GM23338 (cell line): ENCODE results near the gene C16orf82. TPM values are rescaled to one million over a fixed set of nuclear protein-coding genes. Genes with fewer than 3 reads are reported as not detected.

Experiments
- ATAC-seq: fragments of 200-7000 bp; cut with Tn5 transposase; 3 replicates; pipeline ENCODE4 v1.9.1; 2020
- DNase-seq: peaks from one replicate; pipeline ENCODE4 v3.0.0-alpha.2; 2015; ENCODE audit warnings: low spot score
- H2AFZ ChIP-seq: fragments of 200-600 bp; sonication (generic); 2 replicates; pipeline ENCODE4 v1.8.0; 2016; ENCODE audit warnings: antibody characterized with exemption, mild to moderate bottlenecking, moderate library complexity
- H3F3A ChIP-seq: fragments of 200-600 bp; sonication (generic); replicated peaks from 2 replicates; pipeline ENCODE4 v1.8.0; 2017; ENCODE audit warnings: antibody characterized with exemption, mixed run types, low read depth
- H3K27ac ChIP-seq: fragments of 200-600 bp; sonication (generic); 2 replicates; pipeline ENCODE4 v1.6.1; 2016; ENCODE audit warnings: low read depth
- H3K27me3 ChIP-seq: fragments of 200-600 bp; sonication (generic); 2 replicates; pipeline ENCODE4 v1.8.0; 2016; ENCODE audit warnings: mild to moderate bottlenecking, mixed run types, moderate library complexity; ENCODE audit not compliant: insufficient read depth
- H3K36me3 ChIP-seq: fragments of 200-600 bp; sonication (generic); 2 replicates; pipeline ENCODE4 v1.8.0; 2016; ENCODE audit warnings: mild to moderate bottlenecking; ENCODE audit not compliant: insufficient read depth
- H3K4me1 ChIP-seq: fragments of 200-600 bp; sonication (generic); 2 replicates; pipeline ENCODE4 v1.8.0; 2016; ENCODE audit warnings: mild to moderate bottlenecking, moderate library complexity; ENCODE audit not compliant: insufficient read depth
- H3K4me2 ChIP-seq: fragments of 200-600 bp; sonication (generic); 2 replicates; pipeline ENCODE4 v1.7.1; 2017; ENCODE audit warnings: mixed run types
- H3K4me3 ChIP-seq: fragments of 200-600 bp; sonication (generic); 2 replicates; pipeline ENCODE4 v1.6.1; 2016; ENCODE audit warnings: mixed run types
- H3K79me2 ChIP-seq: fragments of 200-600 bp; sonication (generic); replicated peaks from 2 replicates; pipeline ENCODE4 v1.8.0; 2017; ENCODE audit warnings: mild to moderate bottlenecking; ENCODE audit not compliant: insufficient read depth
- H3K9me2 ChIP-seq: fragments of 200-600 bp; sonication (generic); 2 replicates; pipeline ENCODE4 v1.8.0; 2017; ENCODE audit not compliant: insufficient read depth
- H4K20me1 ChIP-seq: fragments of 200-600 bp; sonication (generic); replicated peaks from 2 replicates; pipeline ENCODE4 v1.8.0; 2017; ENCODE audit warnings: mild to moderate bottlenecking; ENCODE audit not compliant: insufficient read depth
- H3K27ac Mint-ChIP-seq: 2 replicates; pipeline ENCODE4 v1.8.0; 2020; ENCODE audit warnings: inconsistent platforms, mild to moderate bottlenecking, moderate library complexity, mixed read lengths
- H3K27me3 Mint-ChIP-seq: 3 replicates; pipeline ENCODE4 v1.8.0; 2022; ENCODE audit warnings: low read depth, mild to moderate bottlenecking, moderate library complexity, mixed read lengths, inconsistent platforms; ENCODE audit not compliant: insufficient read depth, poor library complexity
- H3K36me3 Mint-ChIP-seq: 3 replicates; pipeline ENCODE4 v1.8.0; 2021; ENCODE audit warnings: low read depth, mild to moderate bottlenecking, inconsistent platforms, moderate library complexity, mixed read lengths
- H3K4me1 Mint-ChIP-seq: 3 replicates; pipeline ENCODE4 v1.8.0; 2020; ENCODE audit warnings: mild to moderate bottlenecking, inconsistent platforms, mixed read lengths
- H3K4me3 Mint-ChIP-seq: 3 replicates; pipeline ENCODE4 v1.8.0; 2021; ENCODE audit warnings: moderate library complexity, mild to moderate bottlenecking, inconsistent platforms, mixed read lengths
- H3K9me3 Mint-ChIP-seq: 3 replicates; pipeline ENCODE4 v1.8.0; 2020; ENCODE audit warnings: moderate library complexity, mild to moderate bottlenecking, inconsistent platforms, mixed read lengths
- CREB1 ChIP-seq: fragments of 250-450 bp; sonication (Bioruptor Pico); IDR thresholded peaks from 2 replicates; pipeline ENCODE4 v1.5.0; 2020; ENCODE audit warnings: low read depth, mild to moderate bottlenecking, moderate library complexity
- EZH2 ChIP-seq: fragments of 200-600 bp; sonication (generic); IDR thresholded peaks from one replicate; pipeline ENCODE4 v1.8.0; 2017; ENCODE audit warnings: antibody characterized with exemption, mild to moderate bottlenecking, low read depth; ENCODE audit not compliant: unreplicated experiment
- EZH2phosphoT487 ChIP-seq: fragments of 200-600 bp; sonication (generic); IDR thresholded peaks from one replicate; pipeline ENCODE4 v1.8.1; 2018; ENCODE audit warnings: antibody characterized with exemption; ENCODE audit not compliant: unreplicated experiment
- ZNF331 ChIP-seq: fragments of 250-450 bp; sonication (Bioruptor Pico); IDR thresholded peaks from 2 replicates; pipeline ENCODE4 v1.5.0; 2020; ENCODE audit warnings: low read depth, mild to moderate bottlenecking, moderate library complexity
- polyA plus RNA-seq: library from polyadenylated mRNA; unstranded; fragments of >200 nt; fragmentation: Nextera tagmentation; extraction: Ambion mirVana; gene quantifications from 2 replicates; pipeline ENCODE4 v1.2.1, GENCODE V29; 2016
- total RNA-seq: library from RNA; depleted of rRNA; stranded (reverse); fragments of >200 nt; shearing (Covaris generic); gene quantifications from 2 replicates; pipeline ENCODE4 v1.2.3, GENCODE V29; 2014
- TF ChIP-seq, protein P1 (sequence below): IDR thresholded peaks from 2 replicates; pipeline ENCODE4 v1.6.1; 2016; ENCODE audit warnings: antibody characterized with exemption
- TF ChIP-seq, protein P2 (sequence below), 2 experiments: fragments of 200-600 bp in 1 of 2; sonication (generic) in 1 of 2; conservative IDR thresholded peaks; 2 replicates each; pipeline versions ENCODE4 v1.5.1 to v1.6.1; 2016 to 2017; ENCODE audit warnings: antibody characterized with exemption in 2 of 2, low read depth in 2 of 2, mild to moderate bottlenecking in 2 of 2, moderate library complexity in 1 of 2

The C16orf82 gene
- total and polyA plus RNA-seq, 2 experiments from 2014 or later, result not detected

DNA sequence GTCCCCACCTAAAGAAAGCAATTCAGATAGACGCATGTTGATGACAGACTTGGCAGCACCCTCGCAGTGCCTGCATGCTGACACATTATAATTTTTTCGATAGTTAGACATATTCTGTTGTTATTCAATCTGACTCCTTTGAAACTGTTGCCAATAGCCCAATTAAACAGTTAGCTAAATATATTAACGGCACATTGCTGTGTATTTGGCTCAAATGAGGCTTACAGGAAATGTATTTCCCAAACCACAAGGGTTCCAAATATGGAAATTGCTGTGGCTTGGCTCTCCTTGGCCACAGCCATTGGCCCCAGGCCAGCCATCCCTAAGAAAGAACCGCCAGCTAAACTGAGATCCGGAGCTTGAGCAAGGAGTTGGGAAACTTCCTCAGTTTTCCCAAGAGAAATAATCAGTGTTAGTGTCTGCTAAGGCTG is 31.1 kb downstream of the C16orf82 start:
- peaks cover 3% of the 10 kb centered on the region for H3K27me3 Mint-ChIP-seq
- no peaks in the 10 kb centered on the region for H3K36me3 ChIP-seq
- no peak overlapping the region for H3K4me3 ChIP-seq
- no peaks in the 10 kb centered on the region for H3F3A ChIP-seq
- H4K20me1 ChIP-seq, result no peaks in the 10 kb centered on the region
- peaks cover 3% of the 10 kb centered on the region; the same call in 2 of the 3 replicates for H3K36me3 Mint-ChIP-seq
- no peaks in the 10 kb centered on the region for H3K4me1 ChIP-seq
- H3K9me2 ChIP-seq, result no peaks in the 10 kb centered on the region
- H3K4me3 Mint-ChIP-seq, result no peak overlapping the region
- no peak overlapping the region for H2AFZ ChIP-seq
- H3K27me3 ChIP-seq, result no peaks in the 10 kb centered on the region
- TF ChIP-seq ZNF331 (CRISPR knock-in tag) (no peak), EZH2 (no peak), EZH2phosphoT487 (no peak), CREB1 (no peak)
- TF ChIP-seq, protein P1, sequence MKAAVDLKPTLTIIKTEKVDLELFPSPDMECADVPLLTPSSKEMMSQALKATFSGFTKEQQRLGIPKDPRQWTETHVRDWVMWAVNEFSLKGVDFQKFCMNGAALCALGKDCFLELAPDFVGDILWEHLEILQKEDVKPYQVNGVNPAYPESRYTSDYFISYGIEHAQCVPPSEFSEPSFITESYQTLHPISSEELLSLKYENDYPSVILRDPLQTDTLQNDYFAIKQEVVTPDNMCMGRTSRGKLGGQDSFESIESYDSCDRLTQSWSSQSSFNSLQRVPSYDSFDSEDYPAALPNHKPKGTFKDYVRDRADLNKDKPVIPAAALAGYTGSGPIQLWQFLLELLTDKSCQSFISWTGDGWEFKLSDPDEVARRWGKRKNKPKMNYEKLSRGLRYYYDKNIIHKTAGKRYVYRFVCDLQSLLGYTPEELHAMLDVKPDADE, result no peak
- TF ChIP-seq, protein P2, sequence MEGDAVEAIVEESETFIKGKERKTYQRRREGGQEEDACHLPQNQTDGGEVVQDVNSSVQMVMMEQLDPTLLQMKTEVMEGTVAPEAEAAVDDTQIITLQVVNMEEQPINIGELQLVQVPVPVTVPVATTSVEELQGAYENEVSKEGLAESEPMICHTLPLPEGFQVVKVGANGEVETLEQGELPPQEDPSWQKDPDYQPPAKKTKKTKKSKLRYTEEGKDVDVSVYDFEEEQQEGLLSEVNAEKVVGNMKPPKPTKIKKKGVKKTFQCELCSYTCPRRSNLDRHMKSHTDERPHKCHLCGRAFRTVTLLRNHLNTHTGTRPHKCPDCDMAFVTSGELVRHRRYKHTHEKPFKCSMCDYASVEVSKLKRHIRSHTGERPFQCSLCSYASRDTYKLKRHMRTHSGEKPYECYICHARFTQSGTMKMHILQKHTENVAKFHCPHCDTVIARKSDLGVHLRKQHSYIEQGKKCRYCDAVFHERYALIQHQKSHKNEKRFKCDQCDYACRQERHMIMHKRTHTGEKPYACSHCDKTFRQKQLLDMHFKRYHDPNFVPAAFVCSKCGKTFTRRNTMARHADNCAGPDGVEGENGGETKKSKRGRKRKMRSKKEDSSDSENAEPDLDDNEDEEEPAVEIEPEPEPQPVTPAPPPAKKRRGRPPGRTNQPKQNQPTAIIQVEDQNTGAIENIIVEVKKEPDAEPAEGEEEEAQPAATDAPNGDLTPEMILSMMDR (conservative IDR thresholded peaks at IDR 0.05; ENCODE audit: low read depth in 2 of 2), result no peak
- no peak overlapping the region for H3K4me2 ChIP-seq
- no peak for ATAC-seq
- no peak overlapping the region for H3K27ac Mint-ChIP-seq
- no peaks in the 10 kb centered on the region for H3K79me2 ChIP-seq
- H3K9me3 Mint-ChIP-seq, result peaks cover 70% of the 10 kb centered on the region
- no peaks in the 10 kb centered on the region; the same call in 2 of the 3 replicates for H3K4me1 Mint-ChIP-seq
- no peak overlapping the region for H3K27ac ChIP-seq
- no peak for DNase-seq

DNA sequence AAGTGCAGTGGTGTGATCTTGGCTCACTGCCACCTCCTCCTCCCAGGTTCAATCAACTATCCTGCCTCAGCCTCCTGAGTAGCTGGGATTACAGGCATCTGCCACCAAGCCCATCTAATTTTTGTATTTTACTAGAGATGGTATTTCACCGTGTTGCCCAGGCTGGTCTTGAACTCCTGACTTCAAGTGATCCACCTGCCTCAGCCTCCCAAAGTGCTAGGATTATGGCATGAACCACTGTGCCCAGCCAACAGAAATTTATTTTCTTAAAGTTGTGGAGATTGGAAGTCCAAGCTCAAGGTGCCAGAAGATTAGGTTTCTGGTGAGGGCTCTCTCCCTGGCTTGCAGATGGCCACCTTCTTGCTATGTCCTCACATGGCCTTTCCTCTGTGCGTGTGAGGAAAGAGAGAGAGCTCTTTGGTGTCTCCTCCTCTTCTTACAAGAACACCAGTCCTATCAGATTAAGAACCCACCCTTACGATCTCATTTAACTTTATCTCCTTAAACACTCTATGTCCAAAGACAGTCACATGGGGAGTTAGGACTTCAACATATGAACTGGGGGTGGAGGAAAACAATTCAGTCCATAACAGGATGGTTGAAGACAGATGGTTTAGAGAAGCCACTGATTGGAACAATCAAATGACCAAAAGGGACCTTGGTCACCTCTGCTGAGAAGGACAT is 31.8 kb downstream of the C16orf82 start:
- Histone ChIP-seq H3K4me3 (no peak overlapping the region), H3K4me1 (no peaks in the 10 kb centered on the region), H4K20me1 (no peaks in the 10 kb centered on the region), H3K9me2 (no peaks in the 10 kb centered on the region), H3K79me2 (no peaks in the 10 kb centered on the region), H3K27me3 (no peaks in the 10 kb centered on the region), H3F3A (no peaks in the 10 kb centered on the region), H2AFZ (no peak overlapping the region), H3K4me2 (no peak overlapping the region), H3K36me3 (no peaks in the 10 kb centered on the region), H3K27ac (no peak overlapping the region)
- Mint-ChIP-seq H3K36me3 (peaks cover 6% of the 10 kb centered on the region), H3K27ac (no peak overlapping the region), H3K4me3 (no peak overlapping the region), H3K4me1 (no peaks in the 10 kb centered on the region; the same call in 2 of the 3 replicates), H3K27me3 (peaks cover 3% of the 10 kb centered on the region), H3K9me3 (peaks cover 73% of the 10 kb centered on the region)
- no peak for TF ChIP-seq EZH2
- ATAC-seq (no peak), DNase-seq (no peak)
